Esophagus (tissue), 2 donors: ENCODE measurements around the gene SHROOM3. TPM values are rescaled to one million over a fixed set of nuclear protein-coding genes. Genes with fewer than 3 reads are reported as not detected.

ENCODE experiments used
- H3K27ac ChIP-seq, 2 donors: one replicate each; pipeline ENCODE4 v1.5.1; 2013; ENCODE audit warnings: low read depth in 2 of 2, mild to moderate bottlenecking in 2 of 2, inconsistent platforms in 1 of 2, low read length in 1 of 2, moderate library complexity in 1 of 2
- H3K27me3 ChIP-seq, 2 donors: one replicate each; pipeline ENCODE4 v1.6.1; 2013; ENCODE audit warnings: low read length in 2 of 2, control low read depth in 1 of 2, mild to moderate bottlenecking in 1 of 2; ENCODE audit not compliant: insufficient read depth in 2 of 2, control insufficient read depth in 1 of 2
- H3K36me3 ChIP-seq, 2 donors: one replicate each; pipeline ENCODE4 v1.6.1; 2013; ENCODE audit warnings: low read length in 1 of 2; ENCODE audit not compliant: control insufficient read depth in 2 of 2, insufficient read depth in 2 of 2
- H3K4me1 ChIP-seq, 2 donors: one replicate each; pipeline ENCODE4 v1.6.1; 2013; ENCODE audit warnings: low read length in 1 of 2; ENCODE audit not compliant: control insufficient read depth in 2 of 2, insufficient read depth in 2 of 2
- H3K4me3 ChIP-seq, 2 donors: one replicate each; pipeline ENCODE4 v1.5.1; 2013; ENCODE audit warnings: low read length in 2 of 2, mild to moderate bottlenecking in 2 of 2, low read depth in 1 of 2, moderate library complexity in 1 of 2
- H3K9me3 ChIP-seq, 2 donors: one replicate each; pipeline ENCODE4 v1.6.1; 2013; ENCODE audit warnings: mild to moderate bottlenecking in 2 of 2, low read depth in 1 of 2, low read length in 1 of 2, moderate library complexity in 1 of 2; ENCODE audit not compliant: control insufficient read depth in 2 of 2, insufficient read depth in 1 of 2
- WGBS, 2 donors: extraction: QIAGEN DNeasy Blood & Tissue Kit; methylation state at CpG; one replicate each; pipeline ENCODE4 v1.1.7; 2013; 5-methylcytosine and 5-hydroxymethylcytosine counted together
- polyA plus RNA-seq, 2 donors: library from polyadenylated mRNA; stranded (reverse); fragments of 200-250 nt; gene quantifications; one replicate each; pipeline ENCODE4 v1.2.3, GENCODE V29; 2013
- donor health status: healthy with polysubstance abuse.
- donor health status: Bipolar disorder and iron deficiency.

Gene SHROOM3
- 10 to 100 TPM; 14.2 to 15.3 TPM for polyA plus RNA-seq

GRCh38 chr4:76434901-76435527 lies at the start of gene SHROOM3:
Gene SHROOM3 (plus strand): TSS chr4:76435229. CDS start chr4:76436053, 824 bp downstream.
- H3K27ac ChIP-seq, result no peak within 1 kb of the TSS
- WGBS, 2 donors, result 14 to 30% methylated on average over 9 of the region's 9 CpGs
- H3K36me3 ChIP-seq, result no peaks in the 10 kb centered on the region
- H3K4me3 ChIP-seq, result peak within 1 kb of the TSS in 1 of 2 donors; percentile 19
- H3K9me3 ChIP-seq, result no peaks in the 10 kb centered on the region
- no peaks in the 10 kb centered on the region for H3K27me3 ChIP-seq
- H3K4me1 ChIP-seq, result no peaks in the 10 kb centered on the region

GRCh38 chr4:76385974-76386373 lies 49.1 kb upstream of the SHROOM3 start:
- 93 to 95% methylated on average over 6 of the region's 6 CpGs for WGBS, 2 donors
- no peak overlapping the region for H3K4me3 ChIP-seq
- no peaks in the 10 kb centered on the region for H3K36me3 ChIP-seq
- no peak overlapping the region for H3K27ac ChIP-seq
- H3K9me3 ChIP-seq, result no peaks in the 10 kb centered on the region
- no peaks in the 10 kb centered on the region for H3K4me1 ChIP-seq
- H3K27me3 ChIP-seq, result no peaks in the 10 kb centered on the region

GRCh38 chr4:76386566-76387305 lies 48.3 kb upstream of the SHROOM3 start:
- Histone ChIP-seq H3K36me3 (no peaks in the 10 kb centered on the region), H3K4me1 (no peaks in the 10 kb centered on the region), H3K27me3 (no peaks in the 10 kb centered on the region), H3K27ac (no peak overlapping the region), H3K4me3 (no peak overlapping the region), H3K9me3 (no peaks in the 10 kb centered on the region)
- 86% methylated on average over 6 of the region's 6 CpGs for whole genome bisulfite sequencing, 2 donors

- H3K27ac ChIP-seq, result no peak overlapping the region
- H3K4me3 ChIP-seq, result no peak overlapping the region
- no peaks in the 10 kb centered on the region for H3K4me1 ChIP-seq
- no peaks in the 10 kb centered on the region for H3K9me3 ChIP-seq
- H3K27me3 ChIP-seq, result no peaks in the 10 kb centered on the region
- WGBS, 2 donors, result 68% methylated on average over 3 of the region's 3 CpGs
- H3K36me3 ChIP-seq, result no peaks in the 10 kb centered on the region
Observed at GRCh38 chr4:76388160-76388908, 46.7 kb upstream of the SHROOM3 start.

- H3K36me3 ChIP-seq, result no peaks in the 10 kb centered on the region
- H3K4me1 ChIP-seq, result no peaks in the 10 kb centered on the region
- 65 to 66% methylated on average over 3 of the region's 3 CpGs for WGBS, 2 donors
- no peak overlapping the region for H3K27ac ChIP-seq
- no peaks in the 10 kb centered on the region for H3K9me3 ChIP-seq
- peaks cover 0 to 2% of the 10 kb centered on the region in 2 donors for H3K27me3 ChIP-seq
- H3K4me3 ChIP-seq, result no peak overlapping the region
Observed at GRCh38 chr4:76401654-76402053, 33.4 kb upstream of the SHROOM3 start.

- Histone ChIP-seq H3K27me3 (peaks cover 0 to 2% of the 10 kb centered on the region in 2 donors), H3K4me1 (no peaks in the 10 kb centered on the region), H3K4me3 (no peak overlapping the region), H3K36me3 (no peaks in the 10 kb centered on the region), H3K27ac (no peak overlapping the region), H3K9me3 (no peaks in the 10 kb centered on the region)
- 68 to 72% methylated on average over 5 of the region's 5 CpGs for WGBS, 2 donors
Observed at GRCh38 chr4:76406081-76406480, 28.9 kb upstream of the SHROOM3 start.

- Histone ChIP-seq H3K27me3 (peaks cover 0 to 2% of the 10 kb centered on the region in 2 donors), H3K9me3 (no peaks in the 10 kb centered on the region), H3K36me3 (no peaks in the 10 kb centered on the region), H3K27ac (no peak overlapping the region), H3K4me1 (no peaks in the 10 kb centered on the region), H3K4me3 (no peak overlapping the region)
- 48 to 62% methylated on average over 5 of the region's 5 CpGs for WGBS, 2 donors
Observed at GRCh38 chr4:76407440-76408119, 27.4 kb upstream of the SHROOM3 start.

GRCh38 chr4:76410636-76411035 lies 24.4 kb upstream of the SHROOM3 start:
- H3K27me3 ChIP-seq, result no peaks in the 10 kb centered on the region
- no peaks in the 10 kb centered on the region for H3K36me3 ChIP-seq
- H3K4me1 ChIP-seq, result no peaks in the 10 kb centered on the region
- H3K27ac ChIP-seq, result no peak overlapping the region
- WGBS, 2 donors, result 76 to 86% methylated on average over 3 of the region's 3 CpGs
- H3K9me3 ChIP-seq, result no peaks in the 10 kb centered on the region
- no peak overlapping the region for H3K4me3 ChIP-seq

GRCh38 chr4:76420188-76420761 lies 14.8 kb upstream of the SHROOM3 start:
- Histone ChIP-seq H3K27ac (no peak overlapping the region), H3K4me3 (peak overlapping the region in 1 of 2 donors; percentile 51), H3K36me3 (no peaks in the 10 kb centered on the region), H3K9me3 (no peaks in the 10 kb centered on the region), H3K27me3 (no peaks in the 10 kb centered on the region), H3K4me1 (peaks cover 0 to 6% of the 10 kb centered on the region in 2 donors)
- WGBS, 2 donors, result 53 to 60% methylated on average over 18 of the region's 18 CpGs
